GM19035 (cell line): ENCODE data around the gene SRSF4.

Experiments
- ATAC-seq: cut with Tn5 transposase; IDR thresholded peaks from one replicate; pipeline ENCODE4 v1.9.1; 2021; ENCODE audit not compliant: unreplicated experiment

The SRSF4 gene

GRCh38 chr1:29201595-29202051 is 19.9 kb upstream of the SRSF4 start:
- no peak for ATAC-seq

GRCh38 chr1:29200906-29201594 is 19.4 kb upstream of the SRSF4 start:
- no peak for ATAC-seq

DNA sequence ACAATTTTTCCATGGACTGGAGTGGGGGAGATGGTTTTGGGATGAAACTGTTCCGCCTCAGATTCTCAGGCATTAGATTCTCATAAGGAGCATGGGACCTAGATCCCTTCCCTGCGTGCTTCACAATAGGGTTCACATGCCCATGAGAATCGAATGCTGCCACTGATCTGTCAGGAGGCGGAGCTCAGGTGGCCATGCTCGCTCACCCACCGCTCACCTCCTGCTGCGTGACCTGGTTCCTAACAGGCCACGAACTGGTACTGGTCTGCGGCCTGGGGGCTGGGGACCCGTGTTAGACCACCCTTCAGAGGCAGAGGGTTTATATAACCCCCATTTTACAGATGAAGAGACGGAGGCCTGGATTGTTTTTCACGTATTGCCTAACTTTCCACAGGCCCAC is 16.3 kb upstream of the SRSF4 start:
- no peak for ATAC-seq

GRCh38 chr1:29197590-29197924 is 15.9 kb upstream of the SRSF4 start:
- no peak for ATAC-seq

DNA sequence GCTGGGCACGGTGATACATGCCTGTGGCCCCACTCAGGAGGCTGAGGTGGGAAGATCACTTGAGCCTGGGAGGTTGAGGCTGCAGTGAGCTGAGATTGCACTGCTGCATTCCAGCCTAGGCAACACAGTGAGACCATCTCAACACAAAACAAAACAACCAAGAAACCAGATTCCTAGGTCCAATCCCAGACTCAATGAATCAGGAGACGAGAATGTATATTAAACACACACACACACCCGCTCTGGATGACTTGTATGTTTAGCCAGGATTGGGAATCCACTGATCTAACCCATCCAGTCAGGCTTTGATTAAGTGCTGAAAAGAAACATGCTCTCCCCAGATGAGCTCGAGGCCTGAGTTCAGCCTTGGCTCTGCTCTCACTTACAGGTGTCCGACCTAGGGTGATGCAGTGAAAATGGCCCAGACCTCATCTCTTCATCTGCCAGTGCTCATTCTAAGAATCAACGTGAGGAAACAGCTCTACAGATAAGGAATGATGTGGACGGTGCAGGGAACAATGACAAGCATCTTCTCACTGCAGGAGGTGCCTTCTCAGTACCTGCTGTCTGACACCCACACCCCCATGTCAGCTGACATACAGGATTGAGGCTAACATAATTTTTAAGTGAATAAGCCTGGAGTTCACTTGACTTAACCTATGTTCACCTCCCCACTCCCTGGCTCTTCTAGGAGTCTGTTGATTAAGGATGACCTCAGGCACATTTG is 15.3 kb upstream of the SRSF4 start:
- no peak for ATAC-seq

GRCh38 chr1:29195881-29196291 is 14.2 kb upstream of the SRSF4 start:
- ATAC-seq: no peak

DNA sequence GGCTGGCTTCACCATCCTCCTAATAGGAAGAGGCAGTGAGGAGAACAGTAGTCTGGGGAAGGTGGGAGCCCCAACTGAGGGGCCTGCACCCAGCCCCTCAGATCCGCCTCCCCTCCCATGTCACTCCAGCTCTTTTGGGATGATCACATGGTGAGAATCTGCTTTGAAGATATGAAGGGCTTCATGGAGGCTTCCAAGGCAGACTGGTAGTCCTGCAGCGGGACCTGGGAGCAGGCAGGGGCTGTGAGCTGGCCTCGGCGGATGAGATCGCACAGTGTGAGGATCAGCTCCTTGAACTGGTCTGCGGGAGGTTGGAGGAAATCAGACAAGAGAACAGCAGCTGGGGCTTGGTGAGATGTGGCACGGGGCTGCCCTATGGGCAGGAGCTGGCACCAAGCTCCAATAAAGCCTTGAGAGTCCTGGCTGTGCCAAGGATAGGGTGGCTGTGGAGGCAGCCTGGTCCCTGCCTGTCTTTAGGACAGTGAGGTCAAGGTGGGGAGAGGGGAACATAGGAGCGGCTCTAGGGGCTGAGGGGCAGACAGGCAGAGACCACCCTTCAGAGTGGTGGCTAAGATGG is 12.3 kb upstream of the SRSF4 start:
- ATAC-seq: no peak

GRCh38 chr1:29190718-29191117 is 9.0 kb upstream of the SRSF4 start:
- ATAC-seq: no peak

GRCh38 chr1:29186707-29187106 is 5.0 kb upstream of the SRSF4 start:
- ATAC-seq: no peak

- ATAC-seq: no peak
These were observed 4.6 kb upstream of the SRSF4 start for GRCh38 chr1:29186252-29186651.

GRCh38 chr1:29183287-29183686 is 1.6 kb upstream of the SRSF4 start:
- no peak for ATAC-seq

GRCh38 chr1:29180497-29181412 is 945 bp downstream of the SRSF4 start:
- ATAC-seq: no peak

DNA sequence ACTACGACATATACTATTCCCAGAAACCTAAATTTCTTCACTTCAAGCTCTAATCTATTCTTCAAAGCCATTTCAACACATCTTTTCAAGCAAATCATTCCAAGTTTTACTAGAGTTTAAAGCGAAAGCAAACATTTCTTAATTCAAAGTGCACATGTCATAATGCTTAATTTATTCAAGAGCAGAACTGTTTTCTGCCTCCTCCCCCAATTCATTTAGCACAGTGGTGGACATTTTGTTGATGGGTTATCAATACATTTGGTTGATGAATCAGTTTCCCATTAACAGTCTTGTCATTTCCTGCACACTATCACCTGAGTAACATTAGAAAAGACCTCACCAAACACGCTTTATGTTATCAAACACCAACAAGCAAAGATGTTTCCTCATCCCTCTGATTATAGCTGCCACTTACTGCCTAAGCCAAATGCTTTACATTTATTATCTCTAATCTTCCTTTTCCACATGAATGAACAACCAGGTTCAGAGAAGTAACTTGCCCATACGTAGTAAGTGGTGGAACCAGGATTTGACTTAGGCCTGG is 2.0 kb downstream of the SRSF4 start:
- no peak for ATAC-seq

DNA sequence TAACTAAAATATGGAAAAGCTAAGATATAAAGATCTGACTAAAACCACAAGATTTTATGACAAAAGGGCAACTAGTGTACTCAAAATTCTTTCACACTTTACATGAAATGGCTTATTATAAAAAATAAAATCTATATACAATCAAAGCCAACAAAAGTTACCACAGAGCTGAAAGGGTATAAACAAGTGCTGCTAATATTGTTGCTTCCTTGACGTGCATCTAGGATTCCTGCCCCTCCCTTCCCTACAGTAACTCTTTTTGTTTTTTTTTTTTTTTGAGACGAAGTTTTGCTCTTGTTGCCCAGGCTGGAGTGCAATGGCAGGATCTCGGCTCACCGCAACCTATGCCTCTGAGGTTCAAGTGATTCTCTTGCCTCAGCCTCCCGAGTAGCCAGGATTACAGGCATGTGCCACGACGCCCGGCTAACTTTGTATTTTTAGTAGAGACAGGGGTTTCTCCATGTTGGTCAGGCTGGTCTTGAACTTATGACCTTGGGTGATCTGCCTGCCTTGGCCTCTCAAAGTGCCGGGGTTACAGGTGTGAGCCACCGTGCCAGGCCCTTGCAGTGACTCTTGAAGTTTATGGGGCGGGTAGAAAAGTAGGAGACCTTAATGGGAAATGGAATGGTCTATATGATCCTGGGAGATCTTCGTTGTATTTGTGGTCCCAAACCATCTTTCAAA is 4.5 kb downstream of the SRSF4 start:
- ATAC-seq: no peak

GRCh38 chr1:29176576-29176975 is 5.1 kb downstream of the SRSF4 start:
- ATAC-seq: no peak

- ATAC-seq: no peak
These were observed 9.2 kb downstream of the SRSF4 start for GRCh38 chr1:29172415-29172939.

GRCh38 chr1:29171521-29171920 is 10.2 kb downstream of the SRSF4 start:
- no peak for ATAC-seq

GRCh38 chr1:29171089-29171488 is 10.6 kb downstream of the SRSF4 start:
- no peak for ATAC-seq

- ATAC-seq: no peak
These were observed 11.7 kb downstream of the SRSF4 start for GRCh38 chr1:29169976-29170375.

GRCh38 chr1:29167904-29168303 is 13.8 kb downstream of the SRSF4 start:
- ATAC-seq: no peak
